Gastrocnemius medialis (tissue), 4 donors: ENCODE measurements around the gene EPX.

ENCODE experiments used
- POLR2A ChIP-seq, 2 donors: fragments of 450-650 bp; IDR thresholded peaks; one replicate each; pipeline ENCODE4 v1.6.1; 2017; ENCODE audit warnings: antibody characterized with exemption in 2 of 2, mild to moderate bottlenecking in 2 of 2, moderate library complexity in 2 of 2
- TF ChIP-seq, protein P1 (sequence below), 5 experiments: fragments of 450-650 bp in 3 of 5; fragments of 200-600 bp in 2 of 5; sonication (generic) in 2 of 5; IDR thresholded peaks in 4 of 5; conservative IDR thresholded peaks in 1 of 5; 1 replicate in 4 of 5; 2 replicates in 1 of 5; pipeline ENCODE4 v1.5.1; 2016 to 2019; ENCODE audit warnings: antibody characterized with exemption in 5 of 5, mild to moderate bottlenecking in 3 of 5, moderate library complexity in 3 of 5

DNA sequence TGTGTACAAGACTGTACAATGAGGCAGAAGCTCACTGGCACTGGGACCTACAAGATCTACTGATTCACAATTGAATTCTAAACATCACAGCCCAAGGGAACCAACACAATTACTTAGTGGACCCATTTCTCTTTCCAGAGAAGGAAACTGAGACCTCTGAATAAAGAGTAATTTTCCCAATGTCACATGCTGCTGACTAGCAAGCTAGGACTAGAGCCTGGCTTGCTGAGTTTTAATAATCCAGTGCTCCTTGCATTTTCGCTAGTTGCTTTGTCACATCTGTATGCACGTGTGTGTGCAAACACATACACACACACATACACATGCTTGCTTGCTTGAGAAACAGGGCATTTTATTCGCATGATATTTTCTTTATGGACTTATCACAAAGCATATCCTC lies 42.0 kb downstream of the EPX start:
- TF ChIP-seq, protein P1, sequence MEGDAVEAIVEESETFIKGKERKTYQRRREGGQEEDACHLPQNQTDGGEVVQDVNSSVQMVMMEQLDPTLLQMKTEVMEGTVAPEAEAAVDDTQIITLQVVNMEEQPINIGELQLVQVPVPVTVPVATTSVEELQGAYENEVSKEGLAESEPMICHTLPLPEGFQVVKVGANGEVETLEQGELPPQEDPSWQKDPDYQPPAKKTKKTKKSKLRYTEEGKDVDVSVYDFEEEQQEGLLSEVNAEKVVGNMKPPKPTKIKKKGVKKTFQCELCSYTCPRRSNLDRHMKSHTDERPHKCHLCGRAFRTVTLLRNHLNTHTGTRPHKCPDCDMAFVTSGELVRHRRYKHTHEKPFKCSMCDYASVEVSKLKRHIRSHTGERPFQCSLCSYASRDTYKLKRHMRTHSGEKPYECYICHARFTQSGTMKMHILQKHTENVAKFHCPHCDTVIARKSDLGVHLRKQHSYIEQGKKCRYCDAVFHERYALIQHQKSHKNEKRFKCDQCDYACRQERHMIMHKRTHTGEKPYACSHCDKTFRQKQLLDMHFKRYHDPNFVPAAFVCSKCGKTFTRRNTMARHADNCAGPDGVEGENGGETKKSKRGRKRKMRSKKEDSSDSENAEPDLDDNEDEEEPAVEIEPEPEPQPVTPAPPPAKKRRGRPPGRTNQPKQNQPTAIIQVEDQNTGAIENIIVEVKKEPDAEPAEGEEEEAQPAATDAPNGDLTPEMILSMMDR (IDR thresholded peaks at IDR 0.05 in 4 of 5, conservative IDR thresholded peaks at IDR 0.05 in 1 of 5) = no peak
- TF ChIP-seq POLR2A (IDR thresholded peaks at IDR 0.05) = no peak
